Measurements from ENCODE around the gene RHOH. TPM values are rescaled to one million over a fixed set of nuclear protein-coding genes. Genes with fewer than 3 reads are reported as not detected.

RHOH gene
- total RNA-seq, 1 donor from 2014 or later, result not detected

GRCh38 chr4:40202474-40202873, 5.6 kb downstream of the RHOH start:
- H3K4me1 Mint-ChIP-seq (ENCODE audit: unreplicated experiment), result peaks cover 3% of the 10 kb centered on the region
- TF ChIP-seq, protein P1, sequence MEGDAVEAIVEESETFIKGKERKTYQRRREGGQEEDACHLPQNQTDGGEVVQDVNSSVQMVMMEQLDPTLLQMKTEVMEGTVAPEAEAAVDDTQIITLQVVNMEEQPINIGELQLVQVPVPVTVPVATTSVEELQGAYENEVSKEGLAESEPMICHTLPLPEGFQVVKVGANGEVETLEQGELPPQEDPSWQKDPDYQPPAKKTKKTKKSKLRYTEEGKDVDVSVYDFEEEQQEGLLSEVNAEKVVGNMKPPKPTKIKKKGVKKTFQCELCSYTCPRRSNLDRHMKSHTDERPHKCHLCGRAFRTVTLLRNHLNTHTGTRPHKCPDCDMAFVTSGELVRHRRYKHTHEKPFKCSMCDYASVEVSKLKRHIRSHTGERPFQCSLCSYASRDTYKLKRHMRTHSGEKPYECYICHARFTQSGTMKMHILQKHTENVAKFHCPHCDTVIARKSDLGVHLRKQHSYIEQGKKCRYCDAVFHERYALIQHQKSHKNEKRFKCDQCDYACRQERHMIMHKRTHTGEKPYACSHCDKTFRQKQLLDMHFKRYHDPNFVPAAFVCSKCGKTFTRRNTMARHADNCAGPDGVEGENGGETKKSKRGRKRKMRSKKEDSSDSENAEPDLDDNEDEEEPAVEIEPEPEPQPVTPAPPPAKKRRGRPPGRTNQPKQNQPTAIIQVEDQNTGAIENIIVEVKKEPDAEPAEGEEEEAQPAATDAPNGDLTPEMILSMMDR (IDR thresholded peaks at IDR 0.05), result no peak
- no peak overlapping the region for H3K27ac Mint-ChIP-seq (ENCODE audit: unreplicated experiment)
- no peak overlapping the region for H3K4me3 Mint-ChIP-seq (ENCODE audit: unreplicated experiment)
- DNase-seq (ENCODE audit: extremely low spot score, unreplicated experiment), result no peak
- H3K36me3 Mint-ChIP-seq (ENCODE audit: unreplicated experiment), result no peaks in the 10 kb centered on the region
- H3K27me3 Mint-ChIP-seq (ENCODE audit: unreplicated experiment), result peaks cover 7% of the 10 kb centered on the region
- no peaks in the 10 kb centered on the region for H3K9me3 Mint-ChIP-seq (ENCODE audit: unreplicated experiment)

- Mint-ChIP-seq H3K4me3 (ENCODE audit: unreplicated experiment) (no peak overlapping the region), H3K36me3 (ENCODE audit: unreplicated experiment) (no peaks in the 10 kb centered on the region), H3K4me1 (ENCODE audit: unreplicated experiment) (peaks cover 3% of the 10 kb centered on the region), H3K9me3 (ENCODE audit: unreplicated experiment) (no peaks in the 10 kb centered on the region), H3K27ac (ENCODE audit: unreplicated experiment) (no peak overlapping the region), H3K27me3 (ENCODE audit: unreplicated experiment) (peaks cover 5% of the 10 kb centered on the region)
- no peak for DNase-seq (ENCODE audit: extremely low spot score, unreplicated experiment)
- TF ChIP-seq, protein P1 (IDR thresholded peaks at IDR 0.05), result no peak
Measured at GRCh38 chr4:40204507-40205258, 7.9 kb downstream of the RHOH start.

- Mint-ChIP-seq H3K4me1 (ENCODE audit: unreplicated experiment) (peaks cover 3% of the 10 kb centered on the region), H3K9me3 (ENCODE audit: unreplicated experiment) (no peaks in the 10 kb centered on the region), H3K4me3 (ENCODE audit: unreplicated experiment) (no peak overlapping the region), H3K27ac (ENCODE audit: unreplicated experiment) (peak overlapping the region; percentile 21), H3K36me3 (ENCODE audit: unreplicated experiment) (no peaks in the 10 kb centered on the region), H3K27me3 (ENCODE audit: unreplicated experiment) (peaks cover 2% of the 10 kb centered on the region)
- DNase-seq (ENCODE audit: extremely low spot score, unreplicated experiment), result no peak
- TF ChIP-seq, protein P1 (IDR thresholded peaks at IDR 0.05), result no peak
Measured at GRCh38 chr4:40205259-40206198, 8.7 kb downstream of the RHOH start.

GRCh38 chr4:40206426-40206825, 9.6 kb downstream of the RHOH start:
- TF ChIP-seq, protein P1 (IDR thresholded peaks at IDR 0.05), result no peak
- Mint-ChIP-seq H3K4me3 (ENCODE audit: unreplicated experiment) (no peak overlapping the region), H3K4me1 (ENCODE audit: unreplicated experiment) (peaks cover 3% of the 10 kb centered on the region), H3K9me3 (ENCODE audit: unreplicated experiment) (no peaks in the 10 kb centered on the region), H3K27ac (ENCODE audit: unreplicated experiment) (peak overlapping the region; percentile 21), H3K36me3 (ENCODE audit: unreplicated experiment) (no peaks in the 10 kb centered on the region), H3K27me3 (ENCODE audit: unreplicated experiment) (peaks cover 2% of the 10 kb centered on the region)
- no peak for DNase-seq (ENCODE audit: extremely low spot score, unreplicated experiment)

GRCh38 chr4:40209401-40209800, 12.6 kb downstream of the RHOH start:
- H3K4me1 Mint-ChIP-seq (ENCODE audit: unreplicated experiment), result peaks cover 3% of the 10 kb centered on the region
- no peak overlapping the region for H3K27ac Mint-ChIP-seq (ENCODE audit: unreplicated experiment)
- no peak overlapping the region for H3K4me3 Mint-ChIP-seq (ENCODE audit: unreplicated experiment)
- DNase-seq (ENCODE audit: extremely low spot score, unreplicated experiment), result no peak
- TF ChIP-seq, protein P1 (IDR thresholded peaks at IDR 0.05), result no peak
- no peaks in the 10 kb centered on the region for H3K27me3 Mint-ChIP-seq (ENCODE audit: unreplicated experiment)
- H3K36me3 Mint-ChIP-seq (ENCODE audit: unreplicated experiment), result no peaks in the 10 kb centered on the region
- no peaks in the 10 kb centered on the region for H3K9me3 Mint-ChIP-seq (ENCODE audit: unreplicated experiment)
